ENCODE measurements around the gene SNRPA1.
A peak's percentile ranks its signal among the peaks of the same experiment; 100 is the strongest.

SNRPA1 gene

DNA sequence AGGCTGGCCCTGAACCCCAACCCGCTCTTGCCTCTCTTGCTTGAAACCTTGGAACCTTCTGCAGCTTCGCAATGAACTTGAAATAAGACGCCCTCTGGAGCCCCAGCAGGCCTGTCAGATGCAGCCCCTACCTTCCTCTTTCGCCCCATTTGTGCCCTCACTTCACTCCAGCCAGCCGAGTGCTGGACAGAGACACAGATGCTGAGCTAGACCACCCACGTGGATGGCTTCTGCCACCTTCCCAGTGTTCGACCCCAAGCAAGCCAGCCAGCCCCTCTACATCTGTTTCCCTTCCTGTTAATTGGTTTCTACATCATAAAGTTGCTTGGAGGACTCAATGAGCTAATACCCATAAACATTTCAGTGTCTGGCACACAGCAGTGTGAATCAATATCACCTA lies 23.8 kb upstream of the SNRPA1 start:
- no peak for DNase-seq

DNA sequence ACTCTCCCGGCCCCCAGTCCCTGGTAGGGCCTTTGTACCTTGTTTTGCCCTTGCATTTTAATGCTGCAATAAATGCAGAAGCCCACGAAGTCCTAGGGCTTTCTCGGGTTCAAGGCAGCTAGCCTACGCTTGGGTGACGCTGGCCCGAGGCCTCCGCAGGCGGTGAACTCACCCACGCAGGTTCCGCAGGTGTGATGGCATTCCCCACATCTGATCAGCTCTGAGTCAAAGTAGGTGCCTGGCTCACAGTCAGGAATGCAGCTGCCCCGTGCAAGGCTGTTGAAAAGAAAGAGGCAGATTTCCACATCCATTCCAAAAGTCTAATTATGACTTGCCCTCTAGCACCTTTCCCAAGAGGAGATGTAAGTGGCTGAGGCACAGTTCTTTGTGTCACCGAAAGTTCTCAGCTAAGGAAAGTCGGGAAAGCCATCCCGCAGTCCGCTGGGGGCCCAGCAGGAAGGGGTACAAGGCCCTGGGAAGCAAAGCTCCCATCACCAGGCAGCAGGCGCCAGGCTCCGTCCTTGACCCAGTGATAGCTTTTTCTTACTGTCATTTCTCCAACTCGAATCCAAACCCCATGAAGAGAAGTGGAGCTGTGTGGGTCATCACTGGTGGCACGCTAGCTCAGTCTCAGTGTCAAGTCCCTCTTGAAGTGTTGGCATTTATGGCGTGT lies 23.2 kb upstream of the SNRPA1 start:
- no peak for DNase-seq

DNA sequence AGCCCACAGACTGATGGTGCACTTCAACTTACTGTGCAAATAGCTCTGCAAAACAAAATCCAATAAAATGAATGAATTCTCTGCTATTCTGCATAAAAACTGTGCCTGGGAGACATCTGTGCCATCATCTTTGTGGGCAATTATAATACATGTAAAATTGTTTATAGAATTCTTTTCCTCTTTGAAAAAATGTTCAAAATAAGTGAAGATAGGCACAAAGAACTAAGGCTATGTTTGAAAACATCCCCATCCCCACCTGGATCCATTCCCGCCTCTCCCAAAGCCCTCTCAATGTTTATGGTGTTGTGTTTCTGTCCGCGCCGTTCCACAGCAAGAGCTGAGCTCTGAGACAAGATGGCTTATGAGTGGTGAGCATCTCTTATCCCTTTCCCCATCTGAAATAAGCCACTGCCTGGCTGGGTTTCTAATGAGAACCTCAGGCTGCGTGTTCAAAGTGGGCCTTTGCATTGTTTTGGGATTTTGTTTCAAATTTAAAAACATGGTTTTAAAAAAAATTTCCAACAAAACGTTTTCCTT lies 22.4 kb upstream of the SNRPA1 start:
- no peak for DNase-seq

DNA sequence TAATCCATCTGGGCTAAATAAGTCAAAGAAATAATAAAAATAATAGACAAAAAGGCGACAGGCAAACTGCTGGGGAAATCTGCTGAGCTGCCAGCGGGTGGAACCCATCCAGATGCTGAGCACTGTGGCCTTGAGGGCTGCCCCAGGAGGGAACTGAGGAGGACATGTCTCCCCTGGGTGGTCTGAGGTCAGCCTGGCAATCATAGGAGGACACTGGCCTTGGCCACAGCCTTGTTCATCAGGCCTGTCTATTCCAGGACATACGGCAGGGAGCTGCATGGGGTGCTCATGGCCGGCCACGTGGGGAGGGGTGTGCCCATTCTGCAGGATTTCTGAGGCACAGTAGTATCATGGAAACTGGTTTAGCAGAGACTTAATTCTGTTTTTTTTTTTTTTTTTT lies 21.5 kb upstream of the SNRPA1 start:
- no peak for DNase-seq

DNA sequence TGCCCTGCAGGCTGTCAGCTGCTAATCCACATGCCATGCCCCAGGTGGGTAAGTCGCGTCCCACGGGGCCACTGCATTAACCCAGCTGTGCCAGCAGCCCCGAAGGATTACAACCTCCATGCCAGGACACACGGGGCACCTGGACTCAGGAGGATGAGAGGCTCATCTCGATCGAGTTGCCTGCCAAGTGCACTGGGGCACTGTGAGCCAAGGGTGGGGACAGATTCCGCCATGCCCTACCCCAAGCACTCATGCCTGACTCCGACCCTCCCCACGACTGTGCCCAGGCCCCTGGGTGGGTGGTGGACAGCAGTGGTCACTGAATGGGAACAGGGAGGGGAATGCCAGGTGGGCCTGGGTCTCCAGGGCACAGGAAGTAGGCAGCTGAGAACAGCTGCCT lies 20.7 kb upstream of the SNRPA1 start:
- no peak for DNase-seq

DNA sequence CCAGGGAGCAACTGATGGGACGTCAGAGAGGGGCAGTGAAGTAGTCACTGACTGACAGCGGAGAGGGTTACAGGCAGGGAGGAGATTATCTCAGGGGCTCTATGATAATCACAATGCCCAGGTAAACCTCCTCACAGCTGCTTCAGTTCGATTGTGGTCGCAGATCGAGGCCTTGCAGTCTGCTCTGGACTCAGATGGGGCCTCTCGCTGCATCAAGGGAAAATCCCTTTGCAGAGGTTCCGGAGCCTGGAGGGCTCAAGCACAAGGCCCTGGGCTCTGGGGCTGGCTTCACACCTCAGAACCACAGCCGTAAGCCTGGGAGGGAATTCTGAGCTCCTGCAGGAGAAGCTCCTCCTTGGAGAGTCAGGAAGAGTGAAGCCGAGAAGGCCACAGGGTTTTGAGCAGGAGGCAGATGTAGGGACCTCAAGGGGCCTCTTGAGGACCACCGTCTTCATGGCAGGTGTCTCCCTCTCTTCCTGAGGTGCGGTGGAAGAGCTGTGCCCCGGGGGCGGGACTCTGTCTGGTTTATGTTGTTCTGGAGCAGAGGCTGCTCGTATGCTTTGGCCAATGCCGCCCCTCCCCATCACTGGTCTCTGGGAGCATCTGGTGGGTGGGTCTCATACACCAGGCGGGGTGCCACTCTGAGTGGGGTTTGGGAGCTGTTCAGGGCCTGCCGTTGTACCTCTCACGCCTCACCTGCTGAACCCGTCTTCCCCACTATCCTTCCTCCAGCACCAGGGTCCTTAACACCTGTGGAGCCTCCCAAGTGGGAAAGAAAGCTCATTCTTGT lies 19.5 kb upstream of the SNRPA1 start:
- no peak for DNase-seq

DNA sequence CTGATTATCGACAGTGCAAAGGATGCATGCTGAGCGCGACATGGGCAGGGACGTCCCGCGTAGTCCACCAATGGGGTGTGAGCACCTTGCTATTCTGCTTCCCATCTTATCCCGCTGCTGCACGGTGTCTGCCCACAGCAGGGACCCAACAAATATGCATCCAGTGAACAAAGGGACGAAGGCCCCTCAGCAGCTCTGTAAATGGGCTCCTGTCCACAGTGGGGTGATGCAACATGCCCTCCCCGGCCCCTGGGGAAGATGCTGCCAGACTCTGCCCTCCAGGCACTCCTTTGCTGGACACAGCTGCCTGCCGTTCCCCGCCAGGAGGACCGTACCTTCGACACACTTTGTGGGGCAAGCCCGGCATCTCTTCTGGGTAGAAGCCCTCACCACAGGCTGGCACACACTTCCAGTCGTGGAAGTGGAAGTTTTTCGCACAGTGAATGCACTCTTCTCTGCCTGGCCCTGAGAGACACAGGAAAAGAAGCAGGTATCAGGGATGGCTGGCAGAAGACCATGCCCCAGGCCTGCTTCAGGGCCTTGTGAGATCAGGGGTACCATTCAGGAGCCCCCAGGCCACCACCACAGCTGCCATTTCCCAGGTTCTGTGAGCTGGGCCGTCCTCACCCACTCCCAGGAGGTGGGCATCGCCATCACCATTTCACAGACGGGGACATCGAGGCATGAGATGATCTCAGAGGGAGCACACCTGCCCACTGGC lies 18.2 kb upstream of the SNRPA1 start:
- no peak for DNase-seq

DNA sequence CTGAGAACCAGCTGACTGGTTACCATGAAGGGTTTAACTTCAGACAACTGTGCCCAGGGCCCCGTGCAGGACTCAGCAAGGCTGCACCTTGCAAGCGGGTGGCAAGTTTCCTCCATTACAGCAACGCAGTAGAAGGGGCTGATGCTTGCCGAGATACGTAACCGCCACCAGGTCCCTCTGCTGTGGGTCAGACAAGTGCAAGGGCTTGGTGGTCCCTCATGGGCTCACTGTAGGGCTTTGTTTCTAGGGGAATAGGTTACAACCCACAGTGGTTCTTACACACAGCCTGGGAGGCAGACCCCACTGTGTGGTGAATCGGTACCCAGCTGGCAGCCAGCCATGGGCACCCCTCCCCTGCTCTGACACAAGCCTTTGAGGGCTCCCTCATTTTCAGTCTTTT lies 15.5 kb upstream of the SNRPA1 start:
- no peak for DNase-seq

DNA sequence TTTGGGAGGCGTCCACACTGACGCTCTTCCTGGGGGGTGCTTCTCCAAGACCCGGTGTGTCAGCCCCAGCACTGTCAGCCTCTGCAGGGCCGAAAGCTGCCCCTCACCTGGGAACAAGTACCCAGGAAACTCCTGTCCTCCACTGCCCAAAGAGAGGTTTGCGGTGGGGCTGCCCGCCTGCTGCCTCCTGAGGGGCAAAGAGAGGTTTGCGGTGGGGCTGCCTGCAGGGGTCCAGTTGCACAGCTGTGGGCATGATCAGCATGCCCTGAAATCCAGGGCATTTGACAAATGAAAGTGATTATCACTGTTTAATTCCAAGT lies 15.1 kb upstream of the SNRPA1 start:
- no peak for DNase-seq

DNA sequence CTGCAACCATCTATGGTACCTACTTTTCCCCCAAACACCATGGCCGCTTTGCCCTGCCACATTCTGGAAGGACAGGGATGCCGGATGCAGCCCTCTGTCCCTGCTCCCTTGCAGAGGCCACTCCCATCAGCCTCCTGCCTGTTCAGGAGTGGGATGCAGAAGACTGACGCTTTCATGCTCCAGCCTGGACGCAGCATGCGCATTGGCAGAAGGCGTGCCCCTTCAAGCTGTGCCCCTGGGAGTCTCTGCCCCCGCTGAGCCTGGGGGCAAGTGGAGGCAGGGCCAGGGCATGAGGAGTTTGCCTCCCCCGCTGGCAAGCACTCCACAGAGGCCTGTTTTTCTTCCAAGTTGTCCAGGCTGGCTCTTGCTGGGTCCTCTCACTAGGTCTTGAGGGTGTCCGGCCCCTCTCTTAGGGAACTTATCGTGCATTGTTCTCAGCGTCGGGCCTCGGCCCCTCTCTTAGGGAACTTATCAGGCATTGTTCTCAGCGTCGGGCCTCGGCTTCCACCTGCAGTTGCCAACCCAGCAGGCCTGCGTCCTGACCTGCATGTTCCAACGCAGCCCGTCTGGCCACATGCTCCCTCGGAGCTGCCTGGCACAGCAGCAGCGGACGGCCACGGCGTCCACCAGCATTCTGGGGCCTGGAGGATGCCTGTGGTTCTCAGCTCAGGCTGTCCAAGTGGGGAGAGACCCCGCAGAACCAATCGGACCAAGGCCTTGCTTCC lies 14.6 kb upstream of the SNRPA1 start:
- DNase-seq = peak; percentile 29 to 76 (median 70)

DNA sequence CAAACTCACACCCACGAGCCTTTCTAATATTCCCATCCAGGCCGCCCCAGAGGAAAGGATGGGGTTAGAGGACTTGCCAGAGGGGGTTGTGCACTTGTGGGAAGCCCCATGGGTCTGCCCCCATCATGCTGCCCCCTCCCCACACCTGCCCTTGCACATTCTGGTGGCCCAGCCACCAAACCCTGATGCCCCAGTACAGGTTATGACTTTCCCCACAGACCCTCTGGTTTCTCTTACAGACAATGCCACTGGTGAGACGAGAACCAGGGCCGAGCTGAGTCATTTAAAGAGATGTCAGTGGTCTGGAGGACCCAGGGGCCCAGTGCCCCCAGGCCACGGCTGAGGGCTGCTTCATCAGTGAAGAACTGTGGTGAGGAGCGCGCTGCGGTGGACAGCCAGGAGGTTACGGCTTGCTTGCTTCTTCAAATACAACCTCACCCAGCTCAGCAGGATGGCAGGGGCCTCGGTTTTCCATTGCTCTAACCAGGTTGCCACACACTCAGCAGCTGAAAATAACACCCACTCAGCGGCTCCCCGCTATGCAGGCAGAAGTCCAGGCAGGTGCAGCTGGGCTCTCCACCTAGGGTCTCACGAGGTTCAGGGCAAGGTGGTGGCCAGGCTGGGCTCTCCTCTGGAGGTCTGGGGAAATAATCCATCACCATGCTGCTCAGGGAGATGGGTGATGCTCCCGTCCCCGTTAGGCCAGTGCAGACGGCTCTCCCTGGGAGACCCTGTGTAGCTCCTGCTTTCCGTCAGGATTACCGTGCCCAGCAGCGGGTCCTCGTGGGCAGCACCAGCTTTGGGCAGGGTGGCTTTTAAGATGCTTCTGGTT lies 13.8 kb upstream of the SNRPA1 start:
- peak; percentile 66 to 91 (median 85) for DNase-seq

DNA sequence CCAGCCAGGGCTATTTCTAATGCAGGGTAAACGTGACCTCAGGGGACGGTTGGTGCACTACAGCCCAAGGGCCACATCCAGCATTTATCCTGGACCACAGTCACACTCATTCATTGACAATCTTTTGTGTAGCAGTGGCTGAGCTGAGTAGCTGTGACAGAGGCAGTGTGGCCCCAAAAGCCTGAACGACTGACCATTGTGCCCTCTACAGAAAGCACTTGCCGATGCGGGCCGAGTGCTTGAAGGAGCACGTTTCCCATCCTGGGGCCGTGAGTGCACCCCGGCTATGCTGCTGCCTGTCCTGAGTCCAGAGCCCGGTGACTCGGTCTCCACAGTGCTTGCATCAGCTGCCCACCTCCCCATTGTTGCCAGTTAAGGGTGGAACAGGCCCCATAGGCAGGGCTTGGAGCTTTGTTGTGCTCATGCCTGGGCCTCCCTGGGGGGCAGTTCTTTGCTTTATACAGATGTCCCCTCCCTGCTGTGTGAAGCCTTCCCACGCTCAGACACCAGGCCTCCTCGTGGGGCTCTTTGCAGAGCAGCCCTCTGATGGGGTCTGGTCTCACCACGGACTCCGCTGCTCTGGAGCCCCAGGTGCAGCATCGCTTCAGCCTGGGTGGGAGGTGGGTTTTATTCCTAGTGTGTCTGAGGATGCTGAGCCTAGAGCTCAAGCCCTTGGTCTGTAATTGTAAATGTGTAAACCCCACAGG lies 13.0 kb upstream of the SNRPA1 start:
- peak in 2 of 3 experiments; percentile 38 to 40 for DNase-seq

DNA sequence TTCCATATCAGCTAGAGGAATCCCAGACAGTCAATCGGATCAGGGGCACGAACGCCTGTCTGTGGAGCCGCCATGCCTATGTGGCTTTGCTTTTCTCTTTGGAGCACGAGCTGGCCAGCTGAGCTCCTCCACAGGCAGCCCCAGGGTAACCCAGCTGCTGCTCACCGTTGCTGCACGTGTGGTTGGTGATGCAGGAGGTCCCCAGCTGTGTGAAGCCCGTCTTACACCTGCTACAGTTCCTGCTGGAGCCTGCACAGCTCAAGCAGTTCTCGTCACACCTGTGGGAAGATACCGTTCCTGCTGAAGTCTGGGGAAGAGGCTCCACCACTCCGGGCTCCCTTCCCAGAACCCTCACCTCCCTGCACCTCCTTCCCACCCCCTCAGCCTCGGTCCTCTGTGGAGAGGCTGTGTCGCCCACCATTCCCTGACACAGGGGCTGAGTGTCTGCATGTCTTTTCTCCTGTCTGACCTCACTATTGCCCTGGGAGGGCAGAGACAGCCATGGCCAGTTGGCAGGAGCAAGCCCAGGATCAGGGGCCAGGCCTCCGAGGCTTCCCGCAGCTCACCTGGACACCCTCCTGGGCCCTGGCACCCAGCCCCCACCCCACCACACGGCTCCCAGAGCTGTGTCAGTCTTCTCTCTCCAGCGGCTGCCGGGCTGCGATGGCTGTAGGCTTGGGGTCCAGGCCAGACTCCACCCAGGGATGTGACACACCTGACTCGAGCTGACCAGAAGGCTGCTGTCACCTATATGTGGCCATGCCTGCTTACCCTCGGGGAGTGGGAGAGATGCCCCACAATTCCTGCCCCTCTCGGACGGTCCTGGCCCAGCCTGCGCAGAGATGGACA lies 12.2 kb upstream of the SNRPA1 start:
- DNase-seq = peak; percentile 66 to 85 (median 72)

DNA sequence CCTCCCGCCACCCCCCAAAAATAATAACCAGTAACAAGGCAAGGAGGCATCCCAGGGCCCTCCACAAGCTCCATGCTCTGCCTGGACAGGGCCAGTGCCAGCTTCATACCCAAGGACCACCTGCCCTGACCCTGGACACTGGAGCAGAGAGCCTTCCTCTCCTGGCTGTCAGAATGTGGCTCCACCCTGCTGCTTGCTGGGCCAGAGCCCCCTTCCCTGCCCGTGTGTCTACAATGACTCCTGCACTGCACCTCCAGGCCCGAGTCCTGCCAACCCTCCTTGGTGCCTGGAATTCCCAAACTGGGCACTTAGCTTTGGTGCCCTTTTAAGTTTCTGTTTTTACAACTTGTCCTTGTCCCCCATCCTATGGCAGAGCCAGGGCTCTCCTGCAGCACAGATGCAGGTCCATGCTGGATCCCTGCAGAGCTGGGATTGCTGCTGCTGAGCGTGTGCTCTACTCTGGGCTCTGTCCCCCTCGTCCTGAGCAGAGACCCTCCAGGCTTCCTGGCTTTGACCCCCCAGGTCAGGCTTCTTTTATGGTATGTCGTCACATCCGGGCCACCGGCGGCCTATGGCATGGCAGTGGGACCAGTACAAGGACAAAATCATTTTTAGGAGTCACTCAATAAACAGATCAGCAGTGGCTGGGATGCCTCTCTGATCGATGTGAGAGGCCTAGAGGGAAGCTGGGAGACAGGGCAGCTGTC lies 11.4 kb upstream of the SNRPA1 start:
- no peak for DNase-seq

DNA sequence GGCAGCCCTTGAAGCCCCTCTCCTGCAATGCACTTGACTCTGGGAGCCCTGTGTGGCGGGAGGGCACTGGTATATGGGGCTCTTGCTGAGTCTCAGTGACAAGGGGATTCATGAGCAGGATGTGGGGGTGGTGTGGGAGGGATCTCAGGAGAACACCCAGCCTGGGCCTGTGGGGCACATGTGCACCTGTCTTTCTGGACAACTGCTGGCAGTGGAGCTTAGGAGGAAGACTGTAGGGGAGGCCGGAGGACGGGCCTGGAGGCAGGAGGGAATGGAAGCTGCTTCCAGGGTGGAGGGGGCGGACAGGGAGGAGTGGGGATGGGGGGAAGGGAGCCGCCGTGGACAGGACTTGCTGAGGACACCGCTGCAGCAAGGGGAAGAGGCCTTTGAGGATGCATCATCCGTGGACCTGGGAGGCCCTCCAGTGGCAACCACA lies 10.8 kb upstream of the SNRPA1 start:
- no peak for DNase-seq

DNA sequence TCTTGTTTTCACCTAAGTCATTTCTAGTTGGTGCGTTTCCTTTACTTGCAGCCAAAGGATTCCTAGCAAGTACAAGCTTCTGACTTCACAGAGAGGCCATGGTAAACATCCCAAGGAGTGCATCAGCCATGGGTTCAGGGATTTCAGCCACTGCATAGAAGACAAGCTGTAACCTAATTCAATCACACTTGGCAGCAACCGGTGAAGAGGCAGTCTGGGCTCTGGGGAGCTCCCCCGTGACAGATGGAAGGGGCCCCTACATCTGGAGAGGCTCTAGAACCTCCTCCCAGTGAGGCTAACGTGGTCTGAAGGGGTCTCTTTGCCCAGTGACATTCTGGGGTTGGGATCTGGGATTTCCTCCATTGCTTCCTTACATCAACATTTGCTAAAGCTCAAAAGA lies 8.4 kb upstream of the SNRPA1 start:
- no peak for DNase-seq

DNA sequence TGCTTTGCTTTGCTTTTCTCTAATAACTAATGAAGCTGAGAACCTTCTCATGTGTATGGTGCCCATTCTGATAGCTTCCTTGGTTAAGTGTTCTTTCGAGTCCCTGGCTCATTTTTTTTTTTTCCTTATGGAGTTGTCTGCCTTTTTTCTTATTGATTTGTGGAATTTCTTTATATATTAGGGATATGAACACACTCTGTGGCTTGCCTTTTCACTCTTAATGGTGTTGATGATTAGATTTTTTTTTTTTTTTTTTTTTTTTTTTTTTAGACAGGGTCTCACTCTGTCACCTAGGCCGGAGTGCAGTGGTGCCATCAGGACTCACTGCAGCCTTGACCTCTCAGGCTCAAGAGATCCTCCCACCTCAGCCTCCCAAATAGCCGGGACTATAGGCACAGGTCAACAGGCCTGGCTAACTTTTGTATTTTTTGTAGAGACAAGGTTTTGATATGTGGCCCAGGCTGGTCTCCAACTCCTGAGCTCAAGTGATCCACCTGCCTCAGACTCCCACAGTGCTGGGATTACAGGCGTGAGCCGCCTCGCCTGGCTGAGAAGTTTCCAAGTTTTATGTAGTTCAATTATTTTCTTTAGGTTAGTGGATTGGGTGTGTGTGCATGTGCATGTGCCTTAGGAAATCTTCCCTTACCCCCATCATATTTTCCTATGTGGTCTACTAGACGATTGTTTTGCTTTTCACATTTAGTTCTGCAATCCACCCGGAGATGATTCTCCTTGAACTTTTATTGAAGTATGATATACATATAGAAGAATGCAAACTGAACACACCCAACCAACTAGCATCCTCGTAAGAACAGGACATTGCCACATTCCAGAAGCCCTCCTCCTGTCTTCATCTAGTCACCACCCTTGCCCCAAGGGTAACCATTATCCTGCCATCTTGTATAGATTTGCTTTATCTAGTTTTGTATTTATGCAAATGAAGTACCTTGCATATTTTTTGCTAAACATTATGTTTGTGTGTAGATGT lies 1.7 kb upstream of the SNRPA1 start:
- no peak for DNase-seq

DNA sequence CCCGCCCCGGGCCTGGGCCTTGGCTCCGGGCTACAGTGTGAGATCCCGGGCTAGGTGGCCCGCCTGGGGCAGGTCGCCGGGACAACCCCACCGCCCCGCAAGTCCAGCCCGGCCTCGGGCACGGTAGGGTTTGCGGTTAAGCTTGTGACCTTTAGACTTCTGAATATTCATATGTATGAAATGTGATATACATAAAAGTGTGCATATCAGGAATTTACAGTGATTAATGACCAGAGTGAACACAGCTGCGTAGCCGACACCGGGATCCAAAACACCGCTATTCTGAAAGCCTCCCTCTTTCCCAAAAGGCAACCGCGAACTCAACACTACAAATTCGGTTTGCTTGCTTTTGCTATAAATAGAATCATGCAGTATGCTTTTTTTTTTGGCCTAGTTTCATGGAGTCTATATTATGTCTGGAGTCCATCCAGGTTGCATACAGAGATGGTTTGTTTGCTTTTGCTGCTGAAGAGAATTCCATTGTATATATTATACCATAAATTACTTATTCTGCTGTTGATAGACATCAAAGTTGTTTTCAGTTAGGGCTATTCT lies 636 bp upstream of the SNRPA1 start:
- DNase-seq = peak in 1 of 3 experiments; percentile 70

Data from NCI-H1417 (cell line).